Measurements from ENCODE around the gene RAB6D.
"Not testable (repeated sequence)": the region's sequence is repeated elsewhere in the genome, so short reads cannot be mapped to it uniquely, and the experiment has no call there.

RAB6D gene

DNA sequence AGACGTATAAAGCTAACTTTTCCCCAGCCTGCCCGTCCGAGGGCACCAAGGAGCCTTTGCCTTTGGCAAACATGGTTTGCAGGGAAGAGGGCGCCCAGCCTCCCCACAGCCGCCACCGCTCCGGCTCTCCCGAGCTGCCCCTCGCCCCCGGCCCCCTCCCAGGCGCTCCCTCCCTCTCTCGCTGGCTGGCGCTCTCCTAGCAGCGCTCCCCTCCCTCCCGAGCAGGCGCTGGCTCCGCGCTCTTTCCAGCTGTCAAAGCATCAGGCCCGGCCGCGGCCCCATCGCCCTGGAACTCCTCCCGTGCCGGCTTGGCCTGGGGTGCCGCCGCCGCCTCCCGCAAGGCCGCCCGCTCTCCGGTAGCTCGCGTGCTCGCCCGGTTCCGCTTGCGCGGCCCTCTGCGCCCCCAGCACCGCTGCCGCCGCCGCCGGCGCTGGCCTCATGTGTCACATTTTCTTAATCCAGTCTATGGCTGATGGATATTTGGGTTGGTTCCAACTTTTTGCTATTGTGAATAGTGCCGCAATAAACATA lies 10.7 kb downstream of the RAB6D start:
- H3K27ac Mint-ChIP-seq (ENCODE audit: low read depth); ATAC-seq (replicated peaks; ENCODE audit: extremely low read depth, poor library complexity, severe bottlenecking); H3K36me3 Mint-ChIP-seq (ENCODE audit: insufficient read depth); H3K4me3 Mint-ChIP-seq; DNase-seq (ENCODE audit: low spot score in 2 of 2); H3K9me3 Mint-ChIP-seq; H3K4me1 Mint-ChIP-seq: not testable (repeated sequence)
- peaks cover 52% of the 10 kb centered on the region for H3K27me3 Mint-ChIP-seq

DNA sequence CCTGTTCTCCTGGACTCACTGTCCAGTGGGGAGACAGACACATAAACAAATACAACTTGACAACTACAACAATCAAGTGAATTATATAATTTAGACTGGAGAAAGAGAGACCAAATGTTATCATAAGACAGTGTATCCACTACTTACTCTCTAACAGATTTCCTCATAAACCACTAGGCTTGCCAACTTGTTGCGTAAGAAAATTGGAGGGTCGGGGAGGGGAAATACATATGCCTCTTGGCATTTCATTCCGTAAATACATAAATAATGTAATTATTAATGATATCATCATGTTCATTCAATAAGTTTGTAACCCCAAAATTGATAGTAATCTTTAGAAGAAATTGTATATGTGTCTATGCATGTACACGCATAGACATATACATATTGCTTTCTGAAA lies 14.9 kb downstream of the RAB6D start:
- DNase-seq (ENCODE audit: low spot score in 2 of 2): no peak
- H3K27me3 Mint-ChIP-seq: peaks cover 43% of the 10 kb centered on the region
- no peak overlapping the region for H3K4me3 Mint-ChIP-seq
- no peak for ATAC-seq (replicated peaks; ENCODE audit: extremely low read depth, poor library complexity, severe bottlenecking)
- no peaks in the 10 kb centered on the region for H3K9me3 Mint-ChIP-seq
- H3K27ac Mint-ChIP-seq (ENCODE audit: low read depth): no peak overlapping the region
- H3K4me1 Mint-ChIP-seq: no peaks in the 10 kb centered on the region
- no peaks in the 10 kb centered on the region for H3K36me3 Mint-ChIP-seq (ENCODE audit: insufficient read depth)

DNA sequence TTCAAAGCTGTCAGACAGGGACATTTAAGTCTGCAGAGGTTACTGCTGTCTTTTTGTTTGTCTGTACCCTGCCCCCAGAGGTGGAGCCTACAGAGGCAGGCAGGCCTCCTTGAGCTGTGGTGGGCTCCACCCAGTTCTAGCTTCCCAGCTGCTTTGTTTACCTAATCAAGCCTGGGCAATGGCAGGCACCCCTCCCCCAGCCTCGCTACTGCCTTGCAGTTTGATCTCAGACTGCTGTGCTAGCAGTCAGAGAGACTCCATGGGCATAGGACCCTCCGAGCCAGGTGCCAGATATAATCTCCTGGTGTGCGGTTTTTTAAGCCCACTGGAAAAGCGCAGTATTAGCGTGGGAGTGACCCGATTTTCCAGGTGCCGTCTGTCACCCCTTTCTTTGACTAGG lies 16.9 kb downstream of the RAB6D start:
- not testable (repeated sequence) for H3K4me1 Mint-ChIP-seq; H3K4me3 Mint-ChIP-seq; ATAC-seq (replicated peaks; ENCODE audit: extremely low read depth, poor library complexity, severe bottlenecking); H3K27ac Mint-ChIP-seq (ENCODE audit: low read depth); H3K36me3 Mint-ChIP-seq (ENCODE audit: insufficient read depth); H3K9me3 Mint-ChIP-seq; DNase-seq (ENCODE audit: low spot score in 2 of 2)
- H3K27me3 Mint-ChIP-seq: peaks cover 37% of the 10 kb centered on the region

DNA sequence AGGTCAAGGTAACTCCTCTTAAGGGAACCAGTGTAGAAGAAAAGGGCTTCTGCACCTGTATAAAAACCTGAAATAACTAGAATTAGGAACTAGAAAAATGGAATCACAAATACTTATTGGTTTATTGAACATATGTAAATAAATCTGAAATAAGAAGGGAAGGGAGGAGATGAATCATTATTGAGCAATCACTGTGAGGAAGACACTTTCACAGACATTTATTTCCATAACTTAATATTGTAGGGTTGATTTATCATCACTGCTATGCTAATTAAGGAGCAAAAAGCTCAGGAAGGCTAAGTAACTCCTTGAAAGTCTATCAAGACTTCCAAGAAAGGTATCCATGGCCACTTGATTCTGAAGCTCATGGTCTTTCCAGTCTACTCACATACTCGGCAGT lies 24.7 kb downstream of the RAB6D start:
- not testable (repeated sequence) for H3K36me3 Mint-ChIP-seq (ENCODE audit: insufficient read depth); H3K27ac Mint-ChIP-seq (ENCODE audit: low read depth); H3K4me1 Mint-ChIP-seq; H3K4me3 Mint-ChIP-seq; DNase-seq (ENCODE audit: low spot score in 2 of 2); ATAC-seq (replicated peaks; ENCODE audit: extremely low read depth, poor library complexity, severe bottlenecking); H3K9me3 Mint-ChIP-seq
- peaks cover 45% of the 10 kb centered on the region for H3K27me3 Mint-ChIP-seq

DNA sequence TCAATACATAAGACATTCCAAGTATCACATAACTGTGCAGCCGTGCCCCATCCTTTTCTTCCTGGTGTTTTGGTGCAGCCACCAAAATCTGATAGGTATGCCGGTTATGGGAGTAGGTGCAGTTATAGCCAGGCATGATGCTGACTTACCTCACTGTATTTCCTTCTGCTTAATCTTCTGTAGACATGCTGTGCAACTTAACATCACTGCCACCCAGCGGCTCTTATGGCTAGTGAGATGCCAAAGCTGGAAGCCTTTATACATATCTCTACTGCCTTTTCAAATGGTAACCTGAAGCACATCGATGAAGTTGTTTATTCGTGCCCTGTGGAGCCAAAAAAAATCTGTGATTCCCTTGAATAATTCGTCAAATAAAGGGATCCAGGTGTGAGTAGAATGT lies 28.6 kb downstream of the RAB6D start:
- not testable (repeated sequence) for H3K9me3 Mint-ChIP-seq; ATAC-seq (replicated peaks; ENCODE audit: extremely low read depth, poor library complexity, severe bottlenecking); H3K36me3 Mint-ChIP-seq (ENCODE audit: insufficient read depth); H3K27ac Mint-ChIP-seq (ENCODE audit: low read depth); H3K4me1 Mint-ChIP-seq; H3K4me3 Mint-ChIP-seq; DNase-seq (ENCODE audit: low spot score in 2 of 2)
- peaks cover 68% of the 10 kb centered on the region for H3K27me3 Mint-ChIP-seq

DNA sequence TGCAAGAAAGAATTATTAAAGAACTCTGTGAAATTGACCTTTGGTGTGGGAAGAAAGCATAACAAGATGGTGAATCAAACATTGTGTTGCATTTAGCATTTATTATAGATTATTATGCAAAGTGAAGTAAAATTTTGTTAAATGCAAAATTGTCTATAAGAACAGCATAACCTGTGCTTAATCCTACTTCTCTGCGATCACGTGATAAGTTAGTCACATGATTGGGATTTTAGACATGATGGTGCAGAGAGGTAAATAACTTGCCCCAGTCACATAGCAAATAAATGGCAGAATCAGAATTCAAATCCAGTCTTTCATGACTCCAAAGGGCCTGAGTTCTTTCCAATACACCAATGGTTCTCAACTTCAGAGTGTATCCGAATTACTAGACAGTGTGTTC lies 31.3 kb downstream of the RAB6D start:
- ATAC-seq (replicated peaks; ENCODE audit: extremely low read depth, poor library complexity, severe bottlenecking); DNase-seq (ENCODE audit: low spot score in 2 of 2); H3K4me1 Mint-ChIP-seq; H3K9me3 Mint-ChIP-seq; H3K4me3 Mint-ChIP-seq; H3K36me3 Mint-ChIP-seq (ENCODE audit: insufficient read depth); H3K27ac Mint-ChIP-seq (ENCODE audit: low read depth): not testable (repeated sequence)
- peaks cover 67% of the 10 kb centered on the region for H3K27me3 Mint-ChIP-seq

DNA sequence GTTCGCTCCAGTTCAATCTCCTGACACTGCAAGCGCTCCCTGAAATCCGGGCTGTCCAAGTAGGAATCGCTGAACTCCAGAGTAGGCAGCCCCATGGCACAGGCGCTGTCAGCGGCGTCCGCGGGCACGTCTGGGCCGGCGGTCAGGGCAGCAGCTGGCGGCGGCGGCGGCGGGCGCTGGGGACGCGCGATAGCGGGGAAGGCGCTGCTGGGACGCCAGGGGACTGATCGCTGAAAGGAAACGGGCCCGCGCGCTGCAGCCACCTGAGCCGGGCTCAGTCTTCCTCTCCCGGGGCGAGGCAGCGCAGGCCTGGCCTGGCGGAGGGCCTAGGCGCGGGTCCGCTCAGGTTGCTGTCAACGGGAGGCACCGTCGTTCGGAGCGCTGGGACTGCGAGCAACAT lies 33.0 kb downstream of the RAB6D start:
- H3K36me3 Mint-ChIP-seq (ENCODE audit: insufficient read depth); H3K4me1 Mint-ChIP-seq; DNase-seq (ENCODE audit: low spot score in 2 of 2); ATAC-seq (replicated peaks; ENCODE audit: extremely low read depth, poor library complexity, severe bottlenecking); H3K9me3 Mint-ChIP-seq; H3K27ac Mint-ChIP-seq (ENCODE audit: low read depth); H3K4me3 Mint-ChIP-seq: not testable (repeated sequence)
- H3K27me3 Mint-ChIP-seq: peaks cover 57% of the 10 kb centered on the region

DNA sequence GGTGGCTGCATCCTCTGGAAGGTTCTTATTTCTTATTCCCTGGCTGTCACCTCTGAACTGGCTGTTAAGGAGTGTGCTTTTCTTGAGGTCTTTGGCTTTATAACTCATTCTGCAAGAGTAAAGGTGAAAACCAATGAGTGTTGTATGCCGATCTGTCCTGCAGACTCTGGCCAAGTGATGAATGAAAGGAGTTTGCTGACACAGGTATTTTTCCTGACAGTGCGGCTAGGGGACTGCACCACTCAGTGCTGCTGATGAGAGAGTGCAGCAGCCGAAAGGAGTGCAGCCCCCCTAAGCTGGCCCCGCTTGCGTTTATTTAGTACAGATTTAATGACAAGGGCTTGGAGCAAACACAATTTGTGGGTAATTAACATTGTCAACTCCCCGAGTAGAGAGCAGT lies 41.8 kb downstream of the RAB6D start:
- no peak overlapping the region for H3K27ac Mint-ChIP-seq (ENCODE audit: low read depth)
- no peaks in the 10 kb centered on the region for H3K9me3 Mint-ChIP-seq
- H3K4me1 Mint-ChIP-seq: no peaks in the 10 kb centered on the region
- peaks cover 43% of the 10 kb centered on the region for H3K27me3 Mint-ChIP-seq
- no peak overlapping the region for H3K4me3 Mint-ChIP-seq
- H3K36me3 Mint-ChIP-seq (ENCODE audit: insufficient read depth): no peaks in the 10 kb centered on the region
- DNase-seq (ENCODE audit: low spot score in 2 of 2) (no peak), ATAC-seq (replicated peaks; ENCODE audit: extremely low read depth, poor library complexity, severe bottlenecking) (no peak)

DNA sequence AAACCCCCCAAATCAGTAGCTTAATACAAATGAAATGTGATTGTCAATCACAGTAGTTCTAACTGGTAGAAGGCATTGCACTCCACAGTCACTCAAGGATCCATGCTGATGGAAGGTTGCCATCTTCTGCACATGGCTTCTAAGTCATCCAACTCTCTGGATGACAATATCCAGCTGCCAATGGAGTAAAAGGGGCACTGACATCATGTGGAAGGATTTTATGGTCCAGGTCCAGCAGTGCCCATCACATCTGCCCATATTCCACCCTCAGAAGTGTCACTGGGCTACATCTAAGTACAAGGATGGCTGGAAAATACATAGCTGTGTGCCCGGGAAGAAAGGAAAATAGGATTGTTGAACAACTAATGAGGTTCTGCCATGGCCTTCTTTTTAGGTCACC lies 42.6 kb downstream of the RAB6D start:
- not testable (repeated sequence) for DNase-seq (ENCODE audit: low spot score in 2 of 2); ATAC-seq (replicated peaks; ENCODE audit: extremely low read depth, poor library complexity, severe bottlenecking); H3K9me3 Mint-ChIP-seq; H3K27ac Mint-ChIP-seq (ENCODE audit: low read depth); H3K36me3 Mint-ChIP-seq (ENCODE audit: insufficient read depth); H3K4me3 Mint-ChIP-seq; H3K4me1 Mint-ChIP-seq
- peaks cover 50% of the 10 kb centered on the region for H3K27me3 Mint-ChIP-seq

DNA sequence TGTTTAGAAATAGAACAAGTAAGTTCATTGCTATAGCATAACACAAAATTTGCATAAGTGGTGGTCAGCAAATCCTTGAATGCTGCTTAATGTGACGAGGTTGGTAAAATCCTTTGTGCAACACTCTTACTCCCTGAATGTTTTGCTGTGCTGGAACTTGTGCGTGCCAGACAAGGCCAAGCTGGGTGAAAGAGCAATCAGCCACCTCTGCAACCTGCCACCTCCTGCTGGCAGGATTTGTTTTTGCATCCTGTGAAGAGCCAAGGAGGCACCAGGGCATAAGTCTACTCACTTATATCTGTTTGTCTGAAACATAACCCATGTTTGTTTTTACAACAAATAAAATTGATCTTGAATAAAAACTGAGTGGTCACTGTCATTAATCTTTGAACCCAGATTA lies 53.0 kb downstream of the RAB6D start:
- H3K27me3 Mint-ChIP-seq: peaks cover 50% of the 10 kb centered on the region
- not testable (repeated sequence) for H3K9me3 Mint-ChIP-seq; H3K27ac Mint-ChIP-seq (ENCODE audit: low read depth); DNase-seq (ENCODE audit: low spot score in 2 of 2); H3K36me3 Mint-ChIP-seq (ENCODE audit: insufficient read depth); H3K4me1 Mint-ChIP-seq; H3K4me3 Mint-ChIP-seq; ATAC-seq (replicated peaks; ENCODE audit: extremely low read depth, poor library complexity, severe bottlenecking)

All from central memory CD8-positive, alpha-beta T cell (primary cell).